AG04450 (cell line): Measurements from ENCODE around the gene HMMR. TPM values are rescaled to one million over a fixed set of nuclear protein-coding genes. Genes with fewer than 3 reads are reported as not detected.

ENCODE experiments used
- CTCF ChIA-PET: fragments of 300-600, 350-600 bp; formaldehyde crosslinking; extraction: SDS; loops from one replicate; lab custom pipeline; 2022; ENCODE audit warnings: antibody characterized with exemption, inconsistent platforms; lab: Charles Lee
- POLR2A ChIA-PET: fragments of 350-600 bp; formaldehyde crosslinking; extraction: SDS; loops from one replicate; lab custom pipeline; 2021; ENCODE audit warnings: antibody characterized with exemption, inconsistent platforms; lab: Yijun Ruan, JAX
- DNase-seq: peaks from one replicate; pipeline ENCODE4 v3.0.0-alpha.2; 2011; ENCODE audit warnings: low read depth, low spot score
- H3K27ac ChIP-seq: one replicate; pipeline ENCODE4 v1.5.1; 2012; ENCODE audit warnings: low read depth, low read length, control low read depth
- H3K27me3 ChIP-seq: one replicate; pipeline ENCODE4 v1.6.0; 2012; ENCODE audit warnings: low read length; ENCODE audit not compliant: control insufficient read depth, insufficient read depth
- H3K4me3 ChIP-seq: 2 replicates; pipeline ENCODE4 v1.5.1; 2011; ENCODE audit warnings: mild to moderate bottlenecking, low read depth, low read length, control low read depth
- H3K9me3 ChIP-seq: 2 replicates; pipeline ENCODE4 v1.5.1; 2012; ENCODE audit warnings: low read length; ENCODE audit not compliant: control insufficient read depth, insufficient read depth
- polyA plus RNA-seq: library from polyadenylated mRNA; depleted of rRNA; stranded (reverse); fragments of >200 nt; gene quantifications from 2 replicates; pipeline ENCODE4 v1.2.3, GENCODE V29; 2011
- TF ChIP-seq, protein P1 (sequence below): IDR thresholded peaks from 2 replicates; pipeline ENCODE4 v1.5.1; 2011; ENCODE audit warnings: low read depth, low read length, control low read depth, inconsistent platforms

The HMMR gene
- polyA plus RNA-seq, 1 experiment, result 12.5 TPM

- TF ChIP-seq, protein P1, sequence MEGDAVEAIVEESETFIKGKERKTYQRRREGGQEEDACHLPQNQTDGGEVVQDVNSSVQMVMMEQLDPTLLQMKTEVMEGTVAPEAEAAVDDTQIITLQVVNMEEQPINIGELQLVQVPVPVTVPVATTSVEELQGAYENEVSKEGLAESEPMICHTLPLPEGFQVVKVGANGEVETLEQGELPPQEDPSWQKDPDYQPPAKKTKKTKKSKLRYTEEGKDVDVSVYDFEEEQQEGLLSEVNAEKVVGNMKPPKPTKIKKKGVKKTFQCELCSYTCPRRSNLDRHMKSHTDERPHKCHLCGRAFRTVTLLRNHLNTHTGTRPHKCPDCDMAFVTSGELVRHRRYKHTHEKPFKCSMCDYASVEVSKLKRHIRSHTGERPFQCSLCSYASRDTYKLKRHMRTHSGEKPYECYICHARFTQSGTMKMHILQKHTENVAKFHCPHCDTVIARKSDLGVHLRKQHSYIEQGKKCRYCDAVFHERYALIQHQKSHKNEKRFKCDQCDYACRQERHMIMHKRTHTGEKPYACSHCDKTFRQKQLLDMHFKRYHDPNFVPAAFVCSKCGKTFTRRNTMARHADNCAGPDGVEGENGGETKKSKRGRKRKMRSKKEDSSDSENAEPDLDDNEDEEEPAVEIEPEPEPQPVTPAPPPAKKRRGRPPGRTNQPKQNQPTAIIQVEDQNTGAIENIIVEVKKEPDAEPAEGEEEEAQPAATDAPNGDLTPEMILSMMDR, result no peak
- Histone ChIP-seq H3K4me3 (peak overlapping the region; percentile 88), H3K27ac (no peak overlapping the region), H3K27me3 (no peaks in the 10 kb centered on the region), H3K9me3 (no peaks in the 10 kb centered on the region)
- CTCF ChIA-PET, result interaction anchor here (0.7 to 1.0 kb wide), 2 partner anchors 23 to 33 kb away, joined by 3 to 5 read pairs; no protein-coding TSS in a partner anchor
- no peak for DNase-seq
- POLR2A ChIA-PET, result interaction anchor here (1.0 kb wide), 1 partner anchor 47 kb away, joined by 3 read pairs; the partner anchor contains the start of genes HMMR and NUDCD2
Measured at GRCh38 chr5:163506726-163507125, 46.3 kb downstream of the HMMR start.

GRCh38 chr5:163508753-163509152, 48.3 kb downstream of the HMMR start:
- no peak for DNase-seq
- Histone ChIP-seq H3K4me3 (peak overlapping the region; percentile 29), H3K27ac (no peak overlapping the region), H3K27me3 (no peaks in the 10 kb centered on the region), H3K9me3 (no peaks in the 10 kb centered on the region)
- TF ChIP-seq, protein P1, result no peak
- ChIA-PET CTCF (interaction anchor here (0.5 to 0.9 kb wide), 2 partner anchors 35 to 1086 kb away, joined by 3 to 4 read pairs; no protein-coding TSS in a partner anchor), POLR2A (interaction anchor here (1.1 kb wide), 1 partner anchor 49 kb away, joined by 3 read pairs; the partner anchor contains the start of genes HMMR and NUDCD2)

- no peaks in the 10 kb centered on the region for H3K27me3 ChIP-seq
- POLR2A ChIA-PET, result no interaction called here
- CTCF ChIA-PET, result interaction anchor here (0.7 to 1.1 kb wide), 3 partner anchors 20 to 505 kb away, joined by 3 read pairs; no protein-coding TSS in a partner anchor
- TF ChIP-seq, protein P1, result no peak
- no peak overlapping the region for H3K27ac ChIP-seq
- H3K4me3 ChIP-seq, result peak overlapping the region; percentile 46
- no peak for DNase-seq
- H3K9me3 ChIP-seq, result no peaks in the 10 kb centered on the region
Measured at GRCh38 chr5:163509291-163509951, 49.0 kb downstream of the HMMR start.

- Histone ChIP-seq H3K9me3 (no peaks in the 10 kb centered on the region), H3K27me3 (no peaks in the 10 kb centered on the region), H3K4me3 (no peak overlapping the region), H3K27ac (no peak overlapping the region)
- no peak for DNase-seq
- TF ChIP-seq, protein P1, result no peak
- ChIA-PET POLR2A (no interaction called here), CTCF (no interaction called here)
Measured at GRCh38 chr5:163512526-163512925, 52.1 kb downstream of the HMMR start.

DNA sequence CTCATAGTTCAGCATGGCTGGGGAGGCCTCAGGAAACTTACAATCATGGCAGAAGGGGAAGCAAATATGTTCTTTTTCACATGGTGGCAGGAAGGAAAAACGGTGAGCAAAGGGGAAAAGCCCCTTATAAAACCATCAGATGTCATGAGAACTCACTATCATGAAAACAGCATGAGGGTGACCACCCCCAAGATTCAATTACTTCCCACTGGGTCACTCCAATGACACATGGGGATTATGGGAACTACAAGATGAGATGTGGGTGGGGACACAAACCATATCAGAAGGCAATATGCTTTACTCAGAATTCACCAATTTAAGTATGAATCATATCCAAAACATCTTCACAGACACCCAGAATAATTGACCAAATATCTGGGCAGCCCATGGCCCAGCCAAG, 64.7 kb downstream of the HMMR start:
- no peak for DNase-seq
- TF ChIP-seq, protein P1, result no peak
- CTCF ChIA-PET, result no interaction called here
- Histone ChIP-seq H3K9me3 (no peaks in the 10 kb centered on the region), H3K27ac (no peak overlapping the region), H3K27me3 (no peaks in the 10 kb centered on the region), H3K4me3 (no peak overlapping the region)
- POLR2A ChIA-PET, result no interaction called here
